Lower leg skin (tissue), 3 donors: Measurements from ENCODE around the gene CCDC28A.

Experiments
- CTCF ChIP-seq, 3 donors: fragments of 450-650 bp; IDR thresholded peaks; one replicate each; pipeline ENCODE4 v1.5.1; 2016; ENCODE audit warnings: antibody characterized with exemption in 3 of 3, mild to moderate bottlenecking in 3 of 3, moderate library complexity in 2 of 3
- POLR2A ChIP-seq, 2 donors: fragments of 450-650 bp; IDR thresholded peaks; one replicate each; pipeline ENCODE4 v1.6.1; 2016 to 2017; ENCODE audit warnings: antibody characterized with exemption in 2 of 2, mild to moderate bottlenecking in 1 of 2, moderate library complexity in 1 of 2

GRCh38 chr6:138814179-138814834 lies 40.7 kb downstream of the CCDC28A start:
- no peak for TF ChIP-seq CTCF (IDR thresholded peaks at IDR 0.05)
- no peak for TF ChIP-seq POLR2A (IDR thresholded peaks at IDR 0.05)
